Measurements from ENCODE around the gene SLC10A3.

SLC10A3 gene

DNA sequence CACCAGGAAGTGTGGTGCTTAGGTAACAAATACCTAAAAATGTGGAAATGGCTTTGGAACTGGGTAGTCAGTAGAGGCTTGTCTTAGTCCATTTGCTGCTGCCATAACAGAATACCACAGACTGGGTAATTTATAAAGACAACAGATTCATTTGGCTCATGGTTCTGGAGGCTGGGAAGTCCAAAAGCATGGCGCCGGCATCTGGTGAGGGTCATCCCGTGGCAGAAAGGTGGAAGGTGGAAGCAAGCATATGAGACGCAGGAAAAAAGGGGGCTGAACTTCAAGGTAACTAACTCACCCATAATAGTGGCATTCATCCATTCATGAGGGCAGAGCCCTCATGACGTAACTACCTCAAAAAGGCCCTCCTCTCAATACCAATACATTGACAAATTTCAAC, 19.0 kb upstream of the SLC10A3 start:
- no peak for TF ChIP-seq CREB1 (IDR thresholded peaks at IDR 0.05; ENCODE audit: low read depth)
- TF ChIP-seq TAF1 (IDR thresholded peaks at IDR 0.05; ENCODE audit: low read depth): no peak
- TF ChIP-seq, protein P1, sequence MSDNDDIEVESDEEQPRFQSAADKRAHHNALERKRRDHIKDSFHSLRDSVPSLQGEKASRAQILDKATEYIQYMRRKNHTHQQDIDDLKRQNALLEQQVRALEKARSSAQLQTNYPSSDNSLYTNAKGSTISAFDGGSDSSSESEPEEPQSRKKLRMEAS (IDR thresholded peaks at IDR 0.05): no peak
- TF ChIP-seq TCF12 (IDR thresholded peaks at IDR 0.05; ENCODE audit: low read depth): no peak
- TF ChIP-seq YY1 (IDR thresholded peaks at IDR 0.05; ENCODE audit: low read depth): no peak
- TF ChIP-seq RAD21 (IDR thresholded peaks at IDR 0.05; ENCODE audit: low read depth): no peak
- TF ChIP-seq, protein P2, sequence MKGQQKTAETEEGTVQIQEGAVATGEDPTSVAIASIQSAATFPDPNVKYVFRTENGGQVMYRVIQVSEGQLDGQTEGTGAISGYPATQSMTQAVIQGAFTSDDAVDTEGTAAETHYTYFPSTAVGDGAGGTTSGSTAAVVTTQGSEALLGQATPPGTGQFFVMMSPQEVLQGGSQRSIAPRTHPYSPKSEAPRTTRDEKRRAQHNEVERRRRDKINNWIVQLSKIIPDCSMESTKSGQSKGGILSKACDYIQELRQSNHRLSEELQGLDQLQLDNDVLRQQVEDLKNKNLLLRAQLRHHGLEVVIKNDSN (IDR thresholded peaks at IDR 0.05): no peak
- TF ChIP-seq FOXM1 (IDR thresholded peaks at IDR 0.05; ENCODE audit: borderline replicate concordance, low read depth): no peak
- TF ChIP-seq NFIC (IDR thresholded peaks at IDR 0.05): no peak
- TF ChIP-seq, protein P3, sequence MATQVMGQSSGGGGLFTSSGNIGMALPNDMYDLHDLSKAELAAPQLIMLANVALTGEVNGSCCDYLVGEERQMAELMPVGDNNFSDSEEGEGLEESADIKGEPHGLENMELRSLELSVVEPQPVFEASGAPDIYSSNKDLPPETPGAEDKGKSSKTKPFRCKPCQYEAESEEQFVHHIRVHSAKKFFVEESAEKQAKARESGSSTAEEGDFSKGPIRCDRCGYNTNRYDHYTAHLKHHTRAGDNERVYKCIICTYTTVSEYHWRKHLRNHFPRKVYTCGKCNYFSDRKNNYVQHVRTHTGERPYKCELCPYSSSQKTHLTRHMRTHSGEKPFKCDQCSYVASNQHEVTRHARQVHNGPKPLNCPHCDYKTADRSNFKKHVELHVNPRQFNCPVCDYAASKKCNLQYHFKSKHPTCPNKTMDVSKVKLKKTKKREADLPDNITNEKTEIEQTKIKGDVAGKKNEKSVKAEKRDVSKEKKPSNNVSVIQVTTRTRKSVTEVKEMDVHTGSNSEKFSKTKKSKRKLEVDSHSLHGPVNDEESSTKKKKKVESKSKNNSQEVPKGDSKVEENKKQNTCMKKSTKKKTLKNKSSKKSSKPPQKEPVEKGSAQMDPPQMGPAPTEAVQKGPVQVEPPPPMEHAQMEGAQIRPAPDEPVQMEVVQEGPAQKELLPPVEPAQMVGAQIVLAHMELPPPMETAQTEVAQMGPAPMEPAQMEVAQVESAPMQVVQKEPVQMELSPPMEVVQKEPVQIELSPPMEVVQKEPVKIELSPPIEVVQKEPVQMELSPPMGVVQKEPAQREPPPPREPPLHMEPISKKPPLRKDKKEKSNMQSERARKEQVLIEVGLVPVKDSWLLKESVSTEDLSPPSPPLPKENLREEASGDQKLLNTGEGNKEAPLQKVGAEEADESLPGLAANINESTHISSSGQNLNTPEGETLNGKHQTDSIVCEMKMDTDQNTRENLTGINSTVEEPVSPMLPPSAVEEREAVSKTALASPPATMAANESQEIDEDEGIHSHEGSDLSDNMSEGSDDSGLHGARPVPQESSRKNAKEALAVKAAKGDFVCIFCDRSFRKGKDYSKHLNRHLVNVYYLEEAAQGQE (IDR thresholded peaks at IDR 0.05; ENCODE audit: low read depth): no peak
- no peak for TF ChIP-seq ZBTB7A (IDR thresholded peaks at IDR 0.05; ENCODE audit: low read depth)
- TF ChIP-seq EP300 (IDR thresholded peaks at IDR 0.05; ENCODE audit: borderline replicate concordance): no peak
- TF ChIP-seq CEBPB (IDR thresholded peaks at IDR 0.05): no peak
- no peak for TF ChIP-seq EGR1 (IDR thresholded peaks at IDR 0.05)

DNA sequence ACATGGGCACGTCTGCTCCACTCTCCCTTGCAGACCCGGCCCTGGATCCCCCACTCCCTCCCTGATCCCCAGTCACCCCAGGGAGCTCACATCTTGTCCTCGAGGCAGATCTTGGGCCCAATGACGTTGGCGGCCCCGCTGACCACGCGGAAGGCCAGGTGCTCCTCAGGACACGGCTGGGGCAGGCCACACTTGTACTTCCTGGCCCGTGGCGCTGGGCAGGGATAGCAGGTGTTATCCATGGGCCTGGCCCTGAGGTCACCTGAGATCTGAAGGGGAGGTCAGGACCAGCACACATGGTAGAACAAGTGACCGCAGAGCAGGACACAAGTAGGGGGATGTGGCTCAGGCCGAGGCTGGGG, 17.9 kb upstream of the SLC10A3 start:
- TF ChIP-seq TCF12 (IDR thresholded peaks at IDR 0.05; ENCODE audit: low read depth) (no peak), RAD21 (IDR thresholded peaks at IDR 0.05; ENCODE audit: low read depth) (no peak), FOXM1 (IDR thresholded peaks at IDR 0.05; ENCODE audit: borderline replicate concordance, low read depth) (no peak), ZBTB7A (IDR thresholded peaks at IDR 0.05; ENCODE audit: low read depth) (no peak), CREB1 (IDR thresholded peaks at IDR 0.05; ENCODE audit: low read depth) (no peak), TEAD4 (IDR thresholded peaks at IDR 0.05) (no peak), TAF1 (IDR thresholded peaks at IDR 0.05; ENCODE audit: low read depth) (no peak), YY1 (IDR thresholded peaks at IDR 0.05; ENCODE audit: low read depth) (no peak), CEBPB (IDR thresholded peaks at IDR 0.05) (no peak), EP300 (IDR thresholded peaks at IDR 0.05; ENCODE audit: borderline replicate concordance) (no peak), EGR1 (IDR thresholded peaks at IDR 0.05) (no peak), NFIC (IDR thresholded peaks at IDR 0.05) (no peak)
- TF ChIP-seq, protein P2 (IDR thresholded peaks at IDR 0.05): no peak
- TF ChIP-seq, protein P1 (IDR thresholded peaks at IDR 0.05): no peak
- TF ChIP-seq, protein P3 (IDR thresholded peaks at IDR 0.05; ENCODE audit: low read depth): no peak

DNA sequence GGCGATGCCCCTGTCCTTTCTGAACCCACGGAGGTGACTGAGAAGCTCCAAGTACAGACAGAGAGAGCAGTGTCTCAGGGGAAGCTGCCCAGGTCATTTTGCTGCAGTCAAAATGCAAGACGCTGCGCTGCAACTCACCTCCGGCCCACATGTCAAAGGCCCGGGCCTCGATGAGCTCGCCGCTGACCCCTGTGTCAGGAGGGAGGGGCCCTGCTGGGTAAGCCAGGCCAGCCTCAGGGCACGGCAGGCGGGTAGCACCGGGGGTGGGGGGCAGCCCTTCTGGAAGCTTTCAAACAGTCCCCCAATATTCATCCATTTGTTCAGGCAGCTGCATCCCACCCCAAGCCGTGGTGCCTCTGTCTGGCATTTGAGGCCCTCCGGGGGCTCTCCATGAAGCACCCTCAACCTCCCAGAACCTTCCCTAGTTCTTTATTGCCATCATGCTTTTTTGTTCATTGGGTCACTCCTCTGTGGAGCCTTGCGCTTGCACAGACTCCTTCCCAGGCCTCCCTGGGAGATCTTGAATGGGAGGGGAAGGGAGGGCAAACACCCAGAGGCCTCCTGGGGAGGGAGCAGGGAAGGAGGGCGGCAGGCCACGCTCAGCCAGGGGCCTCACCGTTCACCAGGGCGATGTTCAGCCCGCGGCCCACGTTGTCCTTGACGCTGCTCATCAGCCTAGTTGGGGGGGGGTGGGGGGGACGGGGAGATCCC, 17.4 kb upstream of the SLC10A3 start:
- TF ChIP-seq ZBTB7A (IDR thresholded peaks at IDR 0.05; ENCODE audit: low read depth): no peak
- TF ChIP-seq CEBPB (IDR thresholded peaks at IDR 0.05): no peak
- no peak for TF ChIP-seq FOXM1 (IDR thresholded peaks at IDR 0.05; ENCODE audit: borderline replicate concordance, low read depth)
- TF ChIP-seq, protein P1 (IDR thresholded peaks at IDR 0.05): no peak
- TF ChIP-seq, protein P2 (IDR thresholded peaks at IDR 0.05): no peak
- no peak for TF ChIP-seq TAF1 (IDR thresholded peaks at IDR 0.05; ENCODE audit: low read depth)
- no peak for TF ChIP-seq RAD21 (IDR thresholded peaks at IDR 0.05; ENCODE audit: low read depth)
- no peak for TF ChIP-seq TCF12 (IDR thresholded peaks at IDR 0.05; ENCODE audit: low read depth)
- TF ChIP-seq NFIC (IDR thresholded peaks at IDR 0.05): no peak
- TF ChIP-seq EP300 (IDR thresholded peaks at IDR 0.05; ENCODE audit: borderline replicate concordance): no peak
- TF ChIP-seq EGR1 (IDR thresholded peaks at IDR 0.05): no peak
- TF ChIP-seq CREB1 (IDR thresholded peaks at IDR 0.05; ENCODE audit: low read depth): no peak
- no peak for TF ChIP-seq YY1 (IDR thresholded peaks at IDR 0.05; ENCODE audit: low read depth)
- TF ChIP-seq, protein P3 (IDR thresholded peaks at IDR 0.05; ENCODE audit: low read depth): no peak
- no peak for TF ChIP-seq TEAD4 (IDR thresholded peaks at IDR 0.05)

Measured in Ishikawa (cell line).